IPS DF 19.7 (cell line): Measurements from ENCODE around the gene AK8.
"Not testable (repeated sequence)": the region's sequence is repeated elsewhere in the genome, so short reads cannot be mapped to it uniquely, and the experiment has no call there.

ENCODE experiments used
- DNase-seq: peaks from one replicate; pipeline ENCODE4 v3.0.0-alpha.2; 2013; ENCODE audit warnings: low read depth, low spot score

AK8 gene

GRCh38 chr9:132773764-132774339, 104.2 kb downstream of the AK8 start:
- DNase-seq: no peak

DNA sequence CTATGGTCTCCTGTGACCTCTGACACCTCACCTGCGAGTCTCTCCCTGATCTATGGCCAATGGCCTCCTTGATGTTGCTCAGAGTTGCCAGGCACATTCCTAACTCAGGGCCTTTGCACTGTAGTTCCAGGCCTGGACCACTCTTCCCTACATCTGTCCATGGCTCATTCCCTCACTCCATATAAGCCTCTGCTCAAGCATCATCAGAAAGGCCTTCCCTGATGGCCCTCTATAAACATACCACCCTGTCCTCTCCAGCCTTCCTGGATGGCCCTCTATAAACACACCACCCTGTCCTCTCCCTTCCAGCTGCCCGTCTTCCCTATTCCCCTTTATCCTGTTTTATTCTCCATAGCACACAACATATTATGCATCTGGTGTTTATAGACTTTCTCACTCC, 105.0 kb downstream of the AK8 start:
- DNase-seq: no peak

DNA sequence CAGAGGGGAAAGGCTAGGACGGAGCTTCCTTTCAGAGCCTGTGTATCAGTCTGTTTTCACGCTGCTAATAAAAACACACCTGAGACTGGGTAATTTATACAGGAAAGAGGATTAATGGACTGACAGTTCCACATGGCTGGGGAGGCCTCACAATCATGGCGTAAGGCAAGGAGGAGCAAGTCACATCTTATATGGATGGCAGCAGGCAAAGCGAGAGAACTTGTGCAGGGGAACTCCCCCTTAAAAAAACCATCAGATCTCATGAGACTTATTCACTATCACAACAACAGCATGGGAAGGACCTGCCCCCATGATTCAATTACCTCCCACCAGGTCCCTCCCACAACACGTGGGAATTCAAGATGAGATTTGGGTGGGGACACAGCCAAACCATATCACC, 106.3 kb downstream of the AK8 start:
- DNase-seq: not testable (repeated sequence)

GRCh38 chr9:132770770-132771310, 107.2 kb downstream of the AK8 start:
- DNase-seq: no peak

DNA sequence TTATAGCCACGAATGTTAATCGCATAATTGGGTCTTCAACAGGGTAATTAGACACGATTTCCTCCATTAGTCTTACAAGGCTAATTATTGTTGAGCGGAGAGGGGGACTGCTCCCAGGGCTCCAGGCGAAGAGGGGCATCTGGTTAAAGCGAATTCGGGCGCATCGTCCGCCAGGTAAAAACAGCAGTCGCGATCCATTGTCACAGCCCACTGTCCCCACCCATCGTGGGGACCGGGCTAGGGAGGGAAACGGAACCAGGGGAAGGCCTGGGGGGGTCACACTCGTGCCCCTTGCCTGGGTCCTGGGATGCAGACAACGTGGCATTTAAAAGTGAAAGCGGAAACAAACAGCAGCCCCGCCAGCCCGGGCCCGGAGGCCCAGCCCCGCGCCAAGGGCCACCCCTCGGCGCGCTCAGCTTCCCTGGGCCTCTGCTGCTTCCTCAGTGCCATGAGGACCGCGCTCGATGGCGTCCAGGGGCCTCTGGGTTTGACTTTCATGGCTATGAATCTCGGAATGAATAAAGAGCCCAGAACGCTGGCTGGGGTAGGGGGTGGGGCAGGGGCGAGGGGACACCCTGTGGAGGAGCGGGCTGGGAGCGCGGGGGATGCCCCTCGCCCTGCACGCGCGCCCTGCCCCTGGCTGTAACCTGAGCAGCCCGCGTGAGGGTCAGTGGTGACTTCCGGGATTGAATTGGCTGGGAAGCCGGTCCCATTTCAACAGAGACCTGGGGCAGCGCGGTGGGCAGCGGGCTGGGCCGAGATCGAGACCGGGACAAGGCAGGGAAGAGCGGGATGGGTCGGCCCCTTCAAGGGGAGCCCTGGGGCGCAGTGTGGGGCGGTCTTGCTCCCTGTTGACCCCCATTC, 107.9 kb downstream of the AK8 start:
- DNase-seq: no peak

- DNase-seq: peak; percentile 23
Measured at GRCh38 chr9:132768932-132769905, 108.9 kb downstream of the AK8 start.

DNA sequence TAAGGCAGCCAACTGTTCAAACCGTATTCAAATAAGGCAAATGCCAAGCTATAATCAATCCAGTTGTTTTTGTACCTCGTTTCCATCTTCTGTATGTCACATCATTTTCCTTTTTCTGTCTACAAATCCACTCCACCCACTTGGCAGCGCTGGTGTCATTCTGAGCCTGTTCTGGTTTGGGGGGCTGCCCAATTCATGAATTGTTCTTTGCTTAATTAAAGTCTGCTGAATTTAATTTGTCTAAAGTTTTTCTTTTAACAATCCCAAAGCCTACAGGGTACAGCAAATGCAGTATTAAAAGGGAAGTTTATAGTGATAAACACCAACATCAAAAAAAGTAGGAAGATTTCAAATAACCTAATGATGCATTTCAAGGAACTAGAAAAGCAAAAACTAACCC, 114.5 kb downstream of the AK8 start:
- no peak for DNase-seq

- DNase-seq: no peak
Measured at GRCh38 chr9:132762896-132763295, 115.2 kb downstream of the AK8 start.

GRCh38 chr9:132761602-132762001, 116.5 kb downstream of the AK8 start:
- no peak for DNase-seq

- DNase-seq: no peak
Measured at GRCh38 chr9:132760057-132760456, 118.0 kb downstream of the AK8 start.

DNA sequence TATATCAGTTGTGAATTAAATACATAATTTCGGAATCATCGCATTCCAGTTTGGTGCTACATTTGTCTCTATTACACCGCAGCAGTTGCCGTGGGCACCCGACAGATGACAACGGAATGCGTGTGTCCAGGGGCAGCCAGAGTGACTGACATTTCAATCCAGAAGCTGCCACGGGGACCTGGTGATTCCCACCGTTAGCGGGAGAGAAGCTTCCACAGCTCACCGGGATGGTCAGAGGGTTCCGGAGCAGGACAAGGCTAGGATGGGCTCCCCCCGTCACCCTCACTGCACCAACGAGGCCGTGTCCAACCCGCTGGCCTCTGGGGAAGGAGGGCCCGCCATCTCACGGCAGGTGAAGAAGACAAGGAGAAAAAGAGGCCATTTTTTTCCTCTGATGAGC, 121.1 kb downstream of the AK8 start:
- no peak for DNase-seq

GRCh38 chr9:132756214-132756845, 121.8 kb downstream of the AK8 start:
- DNase-seq: no peak

GRCh38 chr9:132755096-132755495, 123.0 kb downstream of the AK8 start:
- DNase-seq: no peak

- DNase-seq: no peak
Measured at GRCh38 chr9:132754236-132754635, 123.8 kb downstream of the AK8 start.

DNA sequence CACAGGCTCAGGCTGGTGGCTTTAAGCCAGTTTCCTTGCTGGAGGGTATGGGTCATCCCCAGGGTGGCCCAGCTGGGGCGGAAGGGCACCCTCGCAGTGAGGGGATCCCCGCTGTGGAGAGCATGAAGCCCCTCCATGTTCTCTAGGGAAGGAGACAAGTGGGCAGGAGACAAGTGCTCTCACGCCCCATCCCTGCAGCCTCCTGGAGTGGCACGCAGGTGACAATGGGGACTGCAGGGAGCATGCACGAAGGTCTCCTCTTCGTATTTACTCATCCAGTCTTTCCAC, 124.5 kb downstream of the AK8 start:
- DNase-seq: no peak

- no peak for DNase-seq
Measured at GRCh38 chr9:132752877-132753592, 125.0 kb downstream of the AK8 start.

DNA sequence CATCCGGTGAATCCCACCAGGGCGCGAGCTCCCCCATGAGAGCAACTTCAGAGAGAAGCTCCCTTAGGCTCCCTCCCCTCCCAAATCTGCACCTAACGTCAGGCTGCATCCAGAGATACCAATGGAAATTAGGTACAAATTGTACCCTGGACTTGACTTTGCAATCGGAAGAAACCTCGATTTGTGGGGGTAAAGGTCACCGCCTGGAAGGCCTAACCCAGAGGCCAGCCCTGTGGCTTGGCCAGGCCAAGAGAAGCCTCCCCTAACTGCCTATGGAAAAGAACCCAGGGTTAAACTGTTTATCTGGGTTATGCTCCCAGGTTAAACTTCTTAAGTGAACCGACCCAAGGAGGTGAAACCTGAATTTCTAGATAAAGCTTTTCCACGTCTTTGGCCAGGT, 127.4 kb downstream of the AK8 start:
- no peak for DNase-seq

DNA sequence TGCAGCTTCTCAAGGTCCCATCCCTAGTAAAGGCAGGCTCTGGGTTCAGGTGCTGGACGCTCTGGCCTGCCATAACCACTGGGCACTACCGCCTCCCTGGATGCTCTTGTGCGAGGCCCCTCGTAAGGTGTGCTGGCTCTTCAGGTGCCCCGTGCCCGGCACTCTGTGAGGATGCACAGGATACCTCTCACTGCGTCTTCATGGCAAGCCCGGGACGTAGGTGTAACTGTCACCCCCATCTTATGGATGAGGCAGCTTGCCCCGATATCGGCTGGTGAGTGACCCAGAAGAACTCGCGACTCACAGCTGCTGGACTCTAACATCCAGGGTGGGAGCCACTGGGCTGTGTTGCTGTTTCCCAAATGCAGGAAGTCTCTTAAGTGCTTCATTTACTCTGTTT, 128.8 kb downstream of the AK8 start:
- no peak for DNase-seq

GRCh38 chr9:132748450-132748849, 129.6 kb downstream of the AK8 start:
- no peak for DNase-seq

DNA sequence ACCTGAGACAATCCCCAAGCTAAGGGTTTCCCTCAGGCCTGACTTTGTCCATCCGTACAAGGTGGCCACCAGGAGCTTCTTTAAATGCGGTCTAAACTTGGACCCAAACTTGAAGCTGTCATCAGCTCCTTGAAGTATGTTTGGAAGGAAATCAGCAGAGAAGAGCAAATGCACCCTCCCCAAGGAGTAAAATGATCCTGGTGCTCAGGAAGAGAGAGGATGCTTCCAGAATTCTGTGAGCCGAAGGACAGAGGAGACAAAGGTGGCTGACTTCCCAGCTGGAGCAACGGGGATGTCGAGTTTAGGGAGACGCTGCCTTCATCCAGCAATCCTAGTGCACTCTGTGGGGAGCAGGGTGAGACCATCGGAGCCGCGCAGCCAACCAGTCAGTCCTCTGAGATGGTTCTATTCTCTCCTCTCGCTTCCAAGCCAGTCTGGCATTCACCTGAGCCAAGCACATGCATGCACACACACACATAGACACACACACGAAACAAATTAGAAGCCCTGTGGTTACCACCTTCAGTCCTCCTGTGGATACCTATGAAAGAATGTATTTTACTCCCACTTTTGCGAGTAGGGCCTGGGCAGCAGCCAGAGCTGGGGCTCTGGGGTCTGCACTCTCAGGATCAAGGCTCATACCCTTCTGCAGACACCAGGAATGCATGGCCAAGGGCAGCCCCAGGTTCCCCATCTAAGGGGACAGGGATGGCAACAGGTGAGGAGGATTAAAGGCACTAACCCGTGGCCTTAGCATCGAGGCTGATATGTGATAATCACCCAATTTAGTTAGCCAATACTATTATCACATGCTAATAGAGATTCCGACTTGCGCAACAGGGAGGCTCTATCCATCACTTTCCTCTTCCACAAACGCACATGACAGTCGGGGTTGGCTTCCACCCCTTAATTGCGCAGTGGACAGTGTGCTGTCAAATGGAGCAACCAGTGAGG, 132.1 kb downstream of the AK8 start:
- DNase-seq: no peak
